ENCODE results near the gene EML6.

- no peak for TF ChIP-seq POLR2A (IDR thresholded peaks at IDR 0.05; ENCODE audit: low read length)
- TF ChIP-seq GATA1 (IDR thresholded peaks at IDR 0.05; ENCODE audit: low read depth, low read length) = no peak
Measured at GRCh38 chr2:54924121-54924520, 200.7 kb downstream of the EML6 start.
